Measurements from ENCODE around the gene LLGL1. TPM values are rescaled to one million over a fixed set of nuclear protein-coding genes. Genes with fewer than 3 reads are reported as not detected.

The LLGL1 gene
- total RNA-seq, 1 experiment from 2014 or later, result 65.0 TPM

DNA sequence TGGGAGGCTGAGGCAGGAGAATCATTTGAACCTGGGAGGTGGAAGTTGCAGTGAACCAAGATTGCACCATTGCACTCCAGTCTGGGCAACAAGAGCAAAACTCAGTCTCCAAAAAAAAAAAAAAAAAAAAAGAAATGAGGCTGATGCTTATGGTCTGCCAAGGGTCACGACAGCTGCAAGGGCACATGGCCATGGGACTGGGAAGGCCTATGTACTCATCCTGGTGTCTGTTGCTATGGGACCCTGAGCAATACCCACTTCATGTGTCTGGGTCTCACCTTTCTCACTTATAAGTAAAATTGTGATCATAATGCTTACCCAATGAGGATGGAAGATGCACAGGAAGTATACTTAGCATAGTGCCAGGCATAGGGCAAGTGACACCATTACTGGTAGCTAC lies 51.6 kb downstream of the LLGL1 start:
- no CpG with 5 or more reads among the region's 1 CpG for whole genome bisulfite sequencing (ENCODE audit: extremely low coverage, insufficient read length, low lambda C conversion rate)
- no peaks in the 10 kb centered on the region for H3K9me3 ChIP-seq (ENCODE audit: control insufficient read depth, low read depth, low read length)

More for the DNA sequence above, 51.6 kb downstream of the LLGL1 start:
- Histone ChIP-seq H3K56ac (ENCODE audit: insufficient read length, low read depth, low read length) (no peak overlapping the region), H2BK20ac (ENCODE audit: low read depth, low read length, poor library complexity, severe bottlenecking) (no peak overlapping the region), H4K20me1 (ENCODE audit: control insufficient read depth, insufficient read depth, insufficient read length) (no peaks in the 10 kb centered on the region), H3K23me2 (ENCODE audit: insufficient read length, low read depth, low read length, poor library complexity, severe bottlenecking) (no peaks in the 10 kb centered on the region), H3K79me2 (ENCODE audit: insufficient read depth, low read length) (no peaks in the 10 kb centered on the region), H3K4me1 (ENCODE audit: insufficient read depth, low read length) (no peaks in the 10 kb centered on the region), H2AFZ (ENCODE audit: low read length) (no peak overlapping the region), H3K9ac (ENCODE audit: extremely low read depth, insufficient read length, low read length) (no peak overlapping the region), H3K79me1 (ENCODE audit: insufficient read depth, low read depth, low read length, poor library complexity, severe bottlenecking) (no peaks in the 10 kb centered on the region), H4K91ac (ENCODE audit: insufficient read length, low read depth, low read length) (no peak overlapping the region), H3K27ac (ENCODE audit: insufficient read length, low read depth, low read length) (no peak overlapping the region), H2BK15ac (ENCODE audit: low read depth, low read length) (no peak overlapping the region), H2AK5ac (ENCODE audit: insufficient read length, low read length) (no peak overlapping the region), H3K4ac (ENCODE audit: low read depth, low read length) (no peak overlapping the region), H2BK12ac (ENCODE audit: insufficient read length, low read depth, low read length) (no peak overlapping the region), H3K4me2 (ENCODE audit: insufficient read depth, insufficient read length, low read length) (no peak overlapping the region), H2BK120ac (ENCODE audit: low read depth, low read length, poor library complexity, severe bottlenecking) (no peak overlapping the region), H3T11ph (ENCODE audit: low read length) (no peak overlapping the region), H3K18ac (ENCODE audit: insufficient read length, low read depth, low read length) (no peak overlapping the region), H2BK5ac (ENCODE audit: insufficient read length, low read length) (no peak overlapping the region), H3K27me3 (ENCODE audit: insufficient read depth, low read length) (no peaks in the 10 kb centered on the region), H4K8ac (replicated peaks; ENCODE audit: insufficient read length, low read depth, low read length) (no peak overlapping the region), H4K5ac (ENCODE audit: insufficient read length, low read depth, low read length) (no peak overlapping the region), H3K14ac (ENCODE audit: insufficient read depth, low read length) (no peak overlapping the region), H3K23ac (ENCODE audit: insufficient read length, low read depth, low read length) (no peak overlapping the region)
- Mint-ChIP-seq H3K4me1 (no peaks in the 10 kb centered on the region), H3K9me3 (no peaks in the 10 kb centered on the region), H3K4me3 (no peak overlapping the region), H3K27me3 (ENCODE audit: low read depth) (no peaks in the 10 kb centered on the region), H3K27ac (no peak overlapping the region), H3K36me3 (ENCODE audit: insufficient read depth in 1 of 3, low read depth in 3 of 3) (peaks cover 28 to 82% (median 68%) of the 10 kb centered on the region in 3 experiments; a peak in 6 of 7 replicates)
- TF ChIP-seq, protein P1, sequence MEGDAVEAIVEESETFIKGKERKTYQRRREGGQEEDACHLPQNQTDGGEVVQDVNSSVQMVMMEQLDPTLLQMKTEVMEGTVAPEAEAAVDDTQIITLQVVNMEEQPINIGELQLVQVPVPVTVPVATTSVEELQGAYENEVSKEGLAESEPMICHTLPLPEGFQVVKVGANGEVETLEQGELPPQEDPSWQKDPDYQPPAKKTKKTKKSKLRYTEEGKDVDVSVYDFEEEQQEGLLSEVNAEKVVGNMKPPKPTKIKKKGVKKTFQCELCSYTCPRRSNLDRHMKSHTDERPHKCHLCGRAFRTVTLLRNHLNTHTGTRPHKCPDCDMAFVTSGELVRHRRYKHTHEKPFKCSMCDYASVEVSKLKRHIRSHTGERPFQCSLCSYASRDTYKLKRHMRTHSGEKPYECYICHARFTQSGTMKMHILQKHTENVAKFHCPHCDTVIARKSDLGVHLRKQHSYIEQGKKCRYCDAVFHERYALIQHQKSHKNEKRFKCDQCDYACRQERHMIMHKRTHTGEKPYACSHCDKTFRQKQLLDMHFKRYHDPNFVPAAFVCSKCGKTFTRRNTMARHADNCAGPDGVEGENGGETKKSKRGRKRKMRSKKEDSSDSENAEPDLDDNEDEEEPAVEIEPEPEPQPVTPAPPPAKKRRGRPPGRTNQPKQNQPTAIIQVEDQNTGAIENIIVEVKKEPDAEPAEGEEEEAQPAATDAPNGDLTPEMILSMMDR (conservative IDR thresholded peaks at IDR 0.05), result no peak
- DNase-seq, result no peak

Data from H9 (cell line).